GM18951 (cell line): Measurements from ENCODE around the gene RARG.

Source experiments
- POLR2A ChIP-seq: IDR thresholded peaks from 4 replicates; pipeline ENCODE4 v1.6.1; 2011; ENCODE audit warnings: mild to moderate bottlenecking; ENCODE audit not compliant: insufficient read length, insufficient read depth; ENCODE audit errors: extremely low read depth
- in situ Hi-C: fragments of 300-500 bp; cut with MboI; formaldehyde crosslinking; loops from one replicate; pipeline ENCODE4 v1.12.0; 2022; ENCODE audit warnings: low sequenced_read_pairs, mixed read lengths, inconsistent platforms; ENCODE audit not compliant: unreplicated experiment

Gene RARG

DNA sequence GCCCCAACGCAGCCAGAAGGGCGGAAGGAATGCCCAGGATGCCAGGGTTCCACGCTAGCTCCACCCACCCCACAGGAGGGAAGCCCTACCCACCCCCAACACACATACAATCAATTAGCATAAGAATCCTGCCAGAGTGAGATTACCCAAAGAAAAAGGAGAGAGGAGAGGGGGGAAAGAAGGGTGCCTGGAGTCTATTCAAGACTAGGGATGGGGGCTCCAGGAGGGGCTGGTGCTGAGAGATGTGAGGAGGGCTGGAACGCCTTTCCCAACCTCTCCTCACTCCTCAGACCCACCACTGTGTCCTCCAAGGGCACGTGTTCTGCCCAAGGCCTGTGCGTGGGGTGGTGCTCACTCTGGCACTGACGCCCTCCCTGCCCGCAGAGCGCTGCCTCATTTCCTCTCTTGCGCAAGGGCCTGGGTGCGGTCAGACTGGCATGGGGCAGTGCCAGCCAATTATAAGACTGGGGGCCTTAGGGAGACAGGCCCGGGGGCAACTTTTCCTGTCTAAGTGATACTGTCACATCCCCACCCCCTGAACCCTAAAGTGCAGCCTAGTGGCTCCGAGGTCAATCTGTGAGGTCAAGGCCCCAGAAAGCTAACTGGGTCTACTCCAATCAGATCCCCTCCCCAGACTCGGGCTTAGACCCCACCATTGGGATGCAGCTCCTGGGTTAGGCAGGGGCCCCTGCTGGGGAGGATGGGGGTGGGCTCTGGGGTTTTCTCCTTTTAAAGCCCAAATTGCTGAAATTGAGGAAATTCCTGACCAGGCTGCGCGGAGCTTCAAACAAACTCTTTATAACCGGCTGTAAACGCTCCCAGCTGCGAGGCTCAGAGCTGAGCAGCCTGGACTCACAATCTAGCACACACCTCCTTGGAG, 14.7 kb downstream of the RARG start:
- TF ChIP-seq POLR2A, result no peak
- in situ Hi-C loops, result loop anchor here (10.0 kb wide), 1 partner anchor 78 kb away; the partner anchor contains the start of genes MYG1 and PFDN5

- TF ChIP-seq POLR2A, result no peak
- in situ Hi-C loops, result loop anchor here (10.0 kb wide), 1 partner anchor 79 kb away; the partner anchor contains the start of genes MYG1 and PFDN5
Observed at GRCh38 chr12:53215497-53215896, 16.5 kb downstream of the RARG start.

DNA sequence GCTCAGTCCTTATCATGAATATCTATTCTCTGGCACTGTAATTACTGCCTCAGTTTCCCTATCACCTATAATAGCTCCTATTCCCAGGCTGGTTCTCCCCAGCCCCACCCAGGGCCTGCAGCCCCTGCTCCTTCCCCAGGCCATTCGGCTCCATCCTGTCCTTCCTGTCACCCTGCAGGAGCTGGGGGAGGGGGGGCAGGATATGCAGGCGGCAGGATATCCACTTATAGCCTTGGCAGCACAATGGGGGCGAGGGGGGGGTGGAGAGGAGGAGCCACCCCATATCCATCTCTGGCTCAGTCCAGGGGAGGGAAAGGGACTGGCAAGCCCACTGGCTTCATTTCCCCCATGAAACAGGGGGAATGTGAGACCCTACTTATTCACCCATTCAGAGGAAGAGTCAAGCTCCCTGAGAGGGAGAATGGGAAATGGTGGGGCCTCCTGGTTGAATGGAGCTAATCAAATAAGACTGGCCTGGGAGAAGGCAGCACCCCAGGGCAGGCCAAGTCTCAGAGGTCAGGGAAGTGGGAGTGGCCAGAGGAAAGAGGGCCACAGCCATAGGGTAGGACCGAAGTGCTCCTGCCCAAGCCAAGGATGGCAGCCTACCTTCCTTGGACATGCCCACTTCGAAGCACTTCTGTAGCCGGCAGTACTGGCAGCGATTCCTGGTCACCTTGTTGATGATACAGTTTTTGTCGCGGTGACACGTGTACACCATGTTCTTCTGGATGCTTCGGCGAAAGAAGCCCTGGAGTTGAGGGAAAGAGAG, 17.1 kb downstream of the RARG start:
- TF ChIP-seq POLR2A, result no peak
- in situ Hi-C loops, result loop anchor here (10.0 kb wide), 1 partner anchor 80 kb away; the partner anchor contains the start of genes MYG1 and PFDN5

GRCh38 chr12:53214221-53214620, 17.8 kb downstream of the RARG start:
- no peak for TF ChIP-seq POLR2A
- in situ Hi-C loops, result loop anchor here (10.0 kb wide), 1 partner anchor 81 kb away; the partner anchor contains the start of genes MYG1 and PFDN5

DNA sequence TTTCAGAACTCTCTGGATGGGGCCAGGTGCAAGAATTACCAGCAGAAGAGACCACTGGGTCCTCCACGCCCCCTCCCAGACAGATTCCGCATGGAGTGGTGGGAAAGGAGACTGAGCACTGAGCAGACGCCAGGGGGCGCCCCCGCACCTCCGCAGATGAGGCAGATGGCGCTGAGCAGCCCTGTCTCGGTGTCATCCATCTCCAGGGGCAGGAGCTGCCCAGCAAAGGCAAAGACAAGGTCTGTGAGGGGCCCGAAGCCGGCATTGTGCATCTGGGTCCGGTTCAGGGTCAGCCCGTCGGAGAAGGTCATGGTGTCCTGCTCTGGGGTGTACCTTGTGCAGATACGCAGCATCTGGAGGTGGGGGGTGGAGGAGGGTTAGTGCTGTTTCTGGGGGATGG, 18.7 kb downstream of the RARG start:
- in situ Hi-C loops, result loop anchor here (10.0 kb wide), 1 partner anchor 81 kb away; the partner anchor contains the start of genes MYG1 and PFDN5
- no peak for TF ChIP-seq POLR2A

DNA sequence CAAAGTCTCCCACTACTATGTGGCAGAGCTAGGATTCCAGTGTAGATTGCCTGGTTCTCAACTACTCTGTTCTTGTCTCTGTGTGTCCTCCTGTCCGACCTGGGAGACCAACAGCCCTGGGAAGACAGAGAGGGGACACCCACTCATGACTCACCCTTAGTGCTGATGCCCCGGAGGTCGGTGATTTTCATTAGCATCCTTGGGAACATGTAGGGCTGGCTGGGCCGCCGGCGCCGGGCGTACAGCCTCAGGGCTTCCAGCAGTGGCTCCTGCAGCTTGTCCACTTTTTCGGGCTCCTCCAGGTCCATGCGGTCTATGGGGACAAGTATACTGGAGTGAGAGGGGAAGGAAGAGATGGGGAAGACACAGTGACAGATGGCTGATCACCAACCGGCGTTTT, 19.1 kb downstream of the RARG start:
- in situ Hi-C loops, result loop anchor here (10.0 kb wide), 1 partner anchor 82 kb away; the partner anchor contains the start of genes MYG1 and PFDN5
- no peak for TF ChIP-seq POLR2A

DNA sequence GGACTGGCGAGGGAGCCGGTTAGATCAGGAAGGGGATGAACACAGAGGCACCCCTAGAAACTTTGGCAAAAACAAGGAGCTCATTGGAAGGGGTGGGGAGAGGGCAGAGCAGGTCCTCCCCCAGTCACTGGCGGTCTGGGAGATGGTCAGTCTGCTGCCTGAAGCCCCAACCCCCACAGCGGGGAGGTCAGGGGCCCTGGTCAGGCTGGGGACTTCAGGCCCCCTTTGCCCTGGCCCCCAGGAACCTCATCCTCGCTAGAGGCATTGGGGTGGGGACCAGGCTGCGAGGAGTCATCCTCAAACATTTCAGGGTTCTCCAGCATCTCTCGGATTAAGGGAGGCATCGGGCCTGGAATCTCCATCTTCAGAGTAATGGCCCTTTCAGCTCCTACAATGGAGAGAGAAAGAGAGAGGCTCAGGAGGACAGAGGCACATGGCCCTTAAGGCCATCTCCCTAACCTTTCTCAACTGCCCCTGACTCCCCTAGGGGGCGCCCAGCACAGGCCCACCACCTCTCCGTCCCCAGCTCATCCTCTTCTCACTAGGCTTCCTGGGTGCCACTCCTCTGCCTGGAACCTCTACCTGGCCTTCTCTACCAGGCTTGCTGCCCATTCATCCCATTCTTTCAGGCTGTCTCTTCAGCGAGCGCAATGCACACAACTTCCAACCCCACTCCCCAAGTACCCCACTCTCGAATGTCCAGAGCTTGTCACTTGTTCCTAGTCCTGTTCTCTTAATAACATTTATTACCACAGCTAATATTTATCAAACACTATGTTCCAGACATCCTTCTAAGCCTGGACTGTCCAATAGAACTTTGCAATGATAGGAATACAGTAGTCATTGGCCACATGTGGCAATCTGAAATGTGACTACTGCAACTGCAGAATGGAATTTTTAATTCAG, 20.3 kb downstream of the RARG start:
- in situ Hi-C loops, result loop anchor here (10.0 kb wide), 1 partner anchor 83 kb away; the partner anchor contains the start of genes MYG1 and PFDN5
- no peak for TF ChIP-seq POLR2A

DNA sequence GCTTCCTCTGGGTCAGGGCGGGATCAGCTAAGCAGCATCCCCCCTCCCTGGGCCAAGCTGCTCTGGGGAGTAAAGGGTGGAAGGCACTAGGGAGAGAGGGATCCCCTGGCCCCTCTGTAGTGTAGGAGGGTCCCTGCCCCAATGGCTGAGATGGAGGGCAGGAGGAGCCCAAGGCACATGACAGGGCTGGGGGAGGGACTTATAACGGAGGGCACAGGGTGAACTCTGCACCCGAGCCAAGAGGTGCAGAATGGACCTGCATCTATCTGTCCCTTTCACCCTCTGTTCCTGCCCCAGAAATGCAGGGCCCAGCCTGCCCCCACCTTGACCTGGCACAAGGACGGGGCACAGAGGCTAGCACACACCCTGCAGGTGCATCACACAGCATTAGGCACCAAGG, 21.2 kb downstream of the RARG start:
- no peak for TF ChIP-seq POLR2A
- in situ Hi-C loops, result loop anchor here (10.0 kb wide), 1 partner anchor 84 kb away; the partner anchor contains the start of genes MYG1 and PFDN5

DNA sequence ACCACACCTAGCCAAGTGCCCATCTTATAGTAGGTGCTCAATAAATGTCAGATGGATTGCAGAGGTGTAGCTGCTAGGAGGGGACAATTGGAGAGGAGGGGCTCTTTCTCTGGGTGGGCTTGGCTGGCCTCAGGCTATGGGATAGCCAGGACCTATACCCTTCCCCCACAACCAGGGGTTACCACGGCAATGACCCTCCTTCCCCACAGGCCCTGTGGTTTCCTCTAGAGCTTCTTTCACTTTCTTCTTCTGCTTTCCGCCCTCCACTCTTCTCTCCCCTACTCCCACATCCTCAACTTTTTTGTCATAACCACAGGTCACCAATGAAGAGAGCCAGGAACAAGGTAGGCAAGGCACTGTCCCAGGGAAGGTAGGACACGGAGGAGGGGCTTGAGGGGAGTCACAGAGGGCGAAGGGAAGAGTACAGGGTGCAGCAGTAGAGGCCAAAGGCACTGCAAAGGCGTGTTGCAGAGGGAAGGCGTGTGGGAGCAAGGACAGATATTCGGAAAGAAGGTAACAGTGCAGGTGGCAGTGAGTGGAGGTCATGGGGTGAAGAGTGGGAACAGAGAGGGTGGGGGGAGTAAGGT, 23.0 kb downstream of the RARG start:
- in situ Hi-C loops, result no loop called here
- TF ChIP-seq POLR2A, result peak; percentile 55

- in situ Hi-C loops, result no loop called here
- TF ChIP-seq POLR2A, result no peak
Observed at GRCh38 chr12:53208435-53208834, 23.6 kb downstream of the RARG start.

GRCh38 chr12:53207042-53207441, 25.0 kb downstream of the RARG start, which contains the start of gene ITGB7:
Gene ITGB7 (minus strand): TSS chr12:53207251. CDS start chr12:53200443, 6,808 bp downstream.
- in situ Hi-C loops, result no loop called here
- peak; percentile 95 for TF ChIP-seq POLR2A
